Ishikawa (cell line): Measurements from ENCODE around the gene ITIH3.

Experiments used
- CEBPB ChIP-seq: IDR thresholded peaks from 2 replicates; pipeline ENCODE4 v1.6.1; 2012
- CREB1 ChIP-seq: IDR thresholded peaks from 2 replicates; pipeline ENCODE4 v1.6.1; 2012; ENCODE audit warnings: low read depth
- EGR1 ChIP-seq: IDR thresholded peaks from 2 replicates; pipeline ENCODE4 v1.6.1; 2012
- EP300 ChIP-seq: IDR thresholded peaks from 2 replicates; pipeline ENCODE4 v1.6.1; 2012; ENCODE audit warnings: borderline replicate concordance
- FOXM1 ChIP-seq: IDR thresholded peaks from 2 replicates; pipeline ENCODE4 v1.6.1; 2012; ENCODE audit warnings: low read depth, borderline replicate concordance
- MAX ChIP-seq: IDR thresholded peaks from 2 replicates; pipeline ENCODE4 v1.6.1; 2012
- NFIC ChIP-seq: IDR thresholded peaks from 2 replicates; pipeline ENCODE4 v1.6.1; 2012
- RAD21 ChIP-seq: IDR thresholded peaks from 2 replicates; pipeline ENCODE4 v1.6.1; 2012; ENCODE audit warnings: low read depth
- REST ChIP-seq: IDR thresholded peaks from 2 replicates; pipeline ENCODE4 v1.6.1; 2012; ENCODE audit warnings: low read depth, mild to moderate bottlenecking
- TAF1 ChIP-seq: IDR thresholded peaks from 2 replicates; pipeline ENCODE4 v1.6.1; 2012; ENCODE audit warnings: low read depth, mild to moderate bottlenecking
- TCF12 ChIP-seq: IDR thresholded peaks from 2 replicates; pipeline ENCODE4 v1.6.1; 2012; ENCODE audit warnings: low read depth
- TEAD4 ChIP-seq: IDR thresholded peaks from 2 replicates; pipeline ENCODE4 v1.6.1; 2012
- USF1 ChIP-seq: IDR thresholded peaks from 2 replicates; pipeline ENCODE4 v1.6.1; 2012
- YY1 ChIP-seq: IDR thresholded peaks from 2 replicates; pipeline ENCODE4 v1.6.1; 2012; ENCODE audit warnings: low read depth
- ZBTB7A ChIP-seq: IDR thresholded peaks from 2 replicates; pipeline ENCODE4 v1.6.1; 2012; ENCODE audit warnings: low read depth

ITIH3 gene

DNA sequence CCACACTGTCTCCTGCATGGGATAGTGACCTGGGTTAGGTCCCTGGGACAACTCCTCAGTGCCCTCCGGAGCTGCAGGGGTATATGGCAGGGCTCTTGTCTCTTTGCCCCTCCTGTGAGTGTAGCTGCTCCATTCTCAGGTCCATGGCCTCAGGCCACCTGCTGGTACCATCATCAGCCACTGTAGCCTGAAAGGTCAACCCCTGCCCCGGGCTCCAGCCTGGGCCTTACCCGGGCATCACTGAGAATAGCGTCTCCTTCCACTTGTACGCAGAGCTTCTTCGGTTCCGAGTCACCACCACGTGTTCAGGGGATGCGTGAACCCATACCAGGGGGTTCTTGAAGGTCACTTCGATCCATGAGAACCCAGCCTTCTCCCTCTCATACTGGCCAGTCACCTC, 22.1 kb downstream of the ITIH3 start:
- TF ChIP-seq TCF12 = no peak
- no peak for TF ChIP-seq MAX
- no peak for TF ChIP-seq TEAD4
- no peak for TF ChIP-seq REST
- no peak for TF ChIP-seq EGR1
- no peak for TF ChIP-seq FOXM1
- TF ChIP-seq YY1 = no peak
- TF ChIP-seq ZBTB7A = no peak

DNA sequence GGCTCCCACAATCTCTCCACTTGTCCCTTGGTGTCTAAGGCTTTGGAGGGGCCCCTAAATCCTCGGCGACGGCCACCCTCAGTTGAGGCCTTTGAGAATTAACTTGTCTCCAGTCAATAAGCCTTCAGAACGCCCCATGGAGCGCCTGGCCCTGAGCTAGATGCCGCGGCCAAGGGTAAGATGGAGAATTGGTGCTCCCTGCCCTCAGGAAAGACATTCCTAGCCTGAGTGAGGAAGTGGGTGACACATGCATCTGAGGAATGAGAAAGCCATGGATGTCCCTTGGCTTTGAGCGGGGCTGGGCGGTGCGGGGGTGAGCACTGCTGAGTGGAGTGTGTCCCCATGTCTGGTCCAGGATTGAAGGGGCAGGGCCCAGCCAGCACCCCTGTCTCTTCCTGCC, 22.6 kb downstream of the ITIH3 start:
- TF ChIP-seq EP300 (no peak), TAF1 (no peak), MAX (no peak), ZBTB7A (no peak), CREB1 (no peak), CEBPB (no peak)

DNA sequence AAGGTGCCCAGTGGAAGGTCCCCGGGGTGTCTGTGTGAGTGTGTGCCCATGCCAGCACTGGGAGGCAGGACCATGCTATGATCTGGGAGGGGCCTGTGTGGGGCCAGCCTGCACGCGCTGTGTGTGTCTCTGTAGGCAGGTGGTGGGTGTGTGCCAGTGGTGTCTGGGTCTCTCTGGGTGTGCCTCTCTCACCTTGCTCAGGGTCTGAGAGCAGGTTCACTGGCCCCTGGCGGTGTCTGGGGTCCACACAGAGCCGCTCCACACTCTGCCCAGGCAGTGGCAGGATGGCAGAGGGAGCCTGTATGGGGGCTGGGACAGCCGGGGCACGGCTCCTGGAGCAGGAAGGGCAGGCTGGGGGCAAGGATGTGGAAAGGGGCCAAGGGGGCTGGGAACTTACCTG, 23.3 kb downstream of the ITIH3 start:
- TF ChIP-seq USF1 (no peak), TCF12 (no peak), EP300 (no peak), RAD21 (no peak), REST (no peak), FOXM1 (no peak), ZBTB7A (no peak), TEAD4 (no peak), YY1 (no peak), TAF1 (no peak), EGR1 (no peak), CEBPB (no peak), CREB1 (no peak), MAX (no peak), NFIC (no peak)

DNA sequence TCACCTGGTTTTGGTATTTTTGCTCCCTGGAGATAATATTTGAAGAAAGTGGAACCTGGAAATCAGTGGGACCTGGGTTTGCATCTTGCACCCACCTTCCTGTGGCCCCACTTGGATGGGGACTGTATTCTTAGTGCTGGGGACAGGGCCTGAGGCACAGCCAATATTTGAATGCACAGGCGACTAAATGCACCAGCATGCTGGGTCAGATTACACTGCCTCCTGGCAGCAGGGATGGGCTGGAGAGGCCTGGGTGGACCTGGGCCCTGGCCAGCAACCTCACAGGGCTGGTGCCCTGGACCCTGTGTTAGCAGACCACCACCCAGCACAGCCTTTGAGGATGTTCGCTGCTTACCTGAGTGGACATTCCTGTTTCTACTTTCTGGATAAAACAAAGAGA, 25.3 kb downstream of the ITIH3 start:
- TF ChIP-seq CREB1 (no peak), TAF1 (no peak), REST (no peak)

DNA sequence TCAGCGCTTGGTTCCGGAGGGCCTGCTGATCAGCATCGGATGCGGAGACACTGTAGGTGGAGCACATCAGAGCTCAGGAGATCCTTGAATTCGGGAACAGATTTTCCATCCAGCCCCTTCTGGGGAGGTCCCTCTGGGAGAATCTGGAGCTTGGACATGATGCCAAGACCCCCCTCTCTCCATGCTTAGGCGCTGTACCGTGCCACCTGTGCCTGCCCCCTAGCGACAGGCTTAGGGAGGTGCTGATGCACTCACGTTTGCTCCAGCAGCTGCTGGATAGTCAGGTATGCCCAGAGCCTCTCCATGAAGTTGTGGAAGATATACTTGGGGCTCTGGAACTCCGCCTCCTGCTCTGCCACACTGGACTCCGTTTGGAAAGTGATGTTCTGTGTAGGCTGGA, 26.1 kb downstream of the ITIH3 start:
- TF ChIP-seq USF1 (no peak), RAD21 (peak; percentile 52), YY1 (no peak), MAX (no peak)
